HCT116 (cell line): ENCODE results near the gene GFM2. TPM values are rescaled to one million over a fixed set of nuclear protein-coding genes. Genes with fewer than 3 reads are reported as not detected.

Experiments used
- ATAC-seq: fragments of 200-7000 bp; cut with Tn5 transposase; 2 replicates; pipeline ENCODE4 v1.9.1; 2020; ENCODE audit warnings: mild to moderate bottlenecking, moderate library complexity
- BruUV-seq: library from RNA; stranded (reverse); fragments of 400-500 nt; replicated peaks from 2 replicates; lab custom pipeline; 2021; lab: Mats Ljungman, UMichigan
- CTCF ChIA-PET: fragments of 300-600 bp; sonication (Branson Sonifier 250); formaldehyde crosslinking; loops from one replicate; lab custom pipeline; 2021; ENCODE audit warnings: antibody characterized with exemption; lab: Charles Lee
- POLR2A ChIA-PET: fragments of 300-600, 350-600 bp; sonication (Branson Sonifier 250); formaldehyde crosslinking; loops from one replicate; lab custom pipeline; 2021; ENCODE audit warnings: antibody characterized with exemption; lab: Charles Lee
- RAD21 ChIA-PET, 2 experiments: fragments of 300-600 bp; sonication (Branson Sonifier 250); formaldehyde crosslinking; loops; one replicate each; lab custom pipeline; 2023; ENCODE audit warnings: low total read pairs in 2 of 2; ENCODE audit not compliant: uncharacterized antibody in 2 of 2, unreplicated experiment in 2 of 2, low non-redundant PET in 1 of 2; lab: Charles Lee
- DNase-seq: peaks from one replicate; pipeline ENCODE4 v3.0.0-alpha.2; 2010; ENCODE audit warnings: low read depth, low spot score
- H2AFZ ChIP-seq: fragments of 200-600 bp; shearing (Covaris generic), sonication (generic); 2 replicates; pipeline ENCODE4 v1.6.1; 2017; ENCODE audit warnings: low read depth, mixed run types, mixed read lengths, antibody characterized with exemption, low read length; ENCODE audit not compliant: poor library complexity, severe bottlenecking
- H3K27ac ChIP-seq: 2 replicates; pipeline ENCODE4 v1.5.1; 2012; ENCODE audit warnings: low read depth, low read length
- H3K27me3 ChIP-seq: fragments of 200-600 bp; sonication (generic); 2 replicates; pipeline ENCODE4 v1.6.1; 2016; ENCODE audit warnings: mixed run types, low read length, mixed read lengths; ENCODE audit not compliant: insufficient read depth
- H3K36me3 ChIP-seq, 2 experiments: fragments of 200-500 bp in 1 of 2; fragments of 200-600 bp in 1 of 2; sonication (Bioruptor generic) in 1 of 2; sonication (generic) in 1 of 2; 2 replicates each; pipeline versions ENCODE4 v1.5.1 to v1.6.1; 2014 to 2016; ENCODE audit warnings: low read length in 2 of 2, inconsistent platforms in 1 of 2, mixed read lengths in 1 of 2, mixed run types in 1 of 2; ENCODE audit not compliant: insufficient read depth in 2 of 2, control insufficient read depth in 1 of 2
- H3K4me1 ChIP-seq, 2 experiments: fragments of 200-600 bp in 1 of 2; sonication (generic) in 1 of 2; 2 replicates each; pipeline versions ENCODE4 v1.5.1 to v1.6.1; 2012 to 2017; ENCODE audit warnings: low read length in 2 of 2, inconsistent platforms in 1 of 2, mild to moderate bottlenecking in 1 of 2, mixed read lengths in 1 of 2, mixed run types in 1 of 2, moderate library complexity in 1 of 2; ENCODE audit not compliant: insufficient read depth in 2 of 2, control insufficient read depth in 1 of 2
- H3K4me2 ChIP-seq: fragments of 200-600 bp; sonication (generic); 2 replicates; pipeline ENCODE4 v1.6.1; 2017; ENCODE audit warnings: mixed run types, low read length, mixed read lengths
- H3K4me3 ChIP-seq, 2 experiments: fragments of 200-600 bp in 1 of 2; sonication (generic) in 1 of 2; replicated peaks in 1 of 2; 2 replicates each; pipeline ENCODE4 v1.5.1; 2011 to 2016; ENCODE audit warnings: low read length in 2 of 2, control low read depth in 1 of 2, low read depth in 1 of 2, mild to moderate bottlenecking in 1 of 2, mixed read lengths in 1 of 2, mixed run types in 1 of 2
- H3K79me2 ChIP-seq: fragments of 200-600 bp; sonication (generic); 2 replicates; pipeline ENCODE4 v1.6.1; 2017; ENCODE audit warnings: mild to moderate bottlenecking, mixed run types, low read length, moderate library complexity, mixed read lengths; ENCODE audit not compliant: insufficient read depth
- H3K9ac ChIP-seq: fragments of 200-600 bp; sonication (generic); 2 replicates; pipeline ENCODE4 v1.6.1; 2016; ENCODE audit warnings: low read length, mixed read lengths
- H3K9me2 ChIP-seq: fragments of 200-600 bp; sonication (generic), shearing (Covaris generic); 2 replicates; pipeline ENCODE4 v1.6.1; 2017; ENCODE audit warnings: mixed run types, mild to moderate bottlenecking, moderate library complexity; ENCODE audit not compliant: insufficient read depth
- H3K9me3 ChIP-seq, 2 experiments: fragments of 200-500 bp in 1 of 2; fragments of 200-600 bp in 1 of 2; sonication (Bioruptor generic) in 1 of 2; sonication (generic) in 1 of 2; 2 replicates each; pipeline ENCODE4 v1.6.1; 2014 to 2017; ENCODE audit warnings: low read length in 2 of 2, mixed read lengths in 2 of 2, inconsistent platforms in 1 of 2, low read depth in 1 of 2, mild to moderate bottlenecking in 1 of 2, mixed run types in 1 of 2, moderate library complexity in 1 of 2; ENCODE audit not compliant: control insufficient read depth in 1 of 2, insufficient read depth in 1 of 2
- H4K20me1 ChIP-seq: fragments of 200-600 bp; sonication (generic), shearing (Covaris generic); 2 replicates; pipeline ENCODE4 v1.6.1; 2017; ENCODE audit warnings: mixed run types, mild to moderate bottlenecking, moderate library complexity; ENCODE audit not compliant: insufficient read depth
- CTCF ChIP-seq, 3 experiments: fragments of 200-600 bp in 1 of 3; sonication (generic) in 1 of 3; IDR thresholded peaks in 2 of 3; conservative IDR thresholded peaks in 1 of 3; 2 replicates each; pipeline ENCODE4 v1.5.1; 2012 to 2017; ENCODE audit warnings: low read depth in 2 of 3, low read length in 2 of 3, antibody characterized with exemption in 1 of 3, borderline replicate concordance in 1 of 3, control low read depth in 1 of 3, mild to moderate bottlenecking in 1 of 3, mixed read lengths in 1 of 3, mixed run types in 1 of 3, moderate library complexity in 1 of 3; ENCODE audit not compliant: insufficient read depth in 1 of 3
- RAD21 ChIP-seq: IDR thresholded peaks from 2 replicates; pipeline ENCODE4 v1.6.1; 2012; ENCODE audit warnings: low read depth, mild to moderate bottlenecking
- SIN3A ChIP-seq: IDR thresholded peaks from 2 replicates; pipeline ENCODE4 v1.6.1; 2012; ENCODE audit warnings: low read depth
- SP1 ChIP-seq: IDR thresholded peaks from 2 replicates; pipeline ENCODE4 v1.6.1; 2012; ENCODE audit warnings: low read depth
- YY1 ChIP-seq: IDR thresholded peaks from 2 replicates; pipeline ENCODE4 v1.6.1; 2011; ENCODE audit warnings: low read length, low read depth, moderate library complexity, mild to moderate bottlenecking; ENCODE audit not compliant: insufficient replicate concordance; ENCODE audit errors: extremely low read depth
- intact Hi-C: fragments of 100-400 bp; cut with micrococcal nuclease; formaldehyde crosslinking; loops from 2 replicates; pipeline ENCODE4 v1.10.0; 2022
- total RNA-seq: library from RNA; stranded (reverse); gene quantifications from one replicate; pipeline ENCODE4 v1.2.1, GENCODE V29; 2021; ENCODE audit not compliant: unreplicated experiment

The GFM2 gene
- total RNA-seq, 1 experiment from 2014 or later, result 25.0 TPM

- CTCF ChIA-PET, result no interaction called here
- no peaks in the 10 kb centered on the region for H3K9me2 ChIP-seq
- H3K4me2 ChIP-seq, result peak overlapping the region; percentile 81
- no peaks in the 10 kb centered on the region for H3K27me3 ChIP-seq
- TSS peak; percentile 76 for BruUV-seq
- intact Hi-C loops, result no loop called here
- DNase-seq (peak; percentile 28), ATAC-seq (peak; percentile 52)
- H3K27ac ChIP-seq, result peak overlapping the region; percentile 70
- no peak overlapping the region for H2AFZ ChIP-seq
- H3K36me3 ChIP-seq, result peaks cover 11 to 22% of the 10 kb centered on the region in 2 experiments; a peak in 3 of 4 replicates
- TF ChIP-seq YY1 (peak; percentile 20), SIN3A (no peak)
- no peaks in the 10 kb centered on the region for H3K9me3 ChIP-seq
- no peaks in the 10 kb centered on the region for H4K20me1 ChIP-seq
- peak overlapping the region; percentile 82 for H3K9ac ChIP-seq
- POLR2A ChIA-PET, result interaction anchor here (1.2 kb wide), 1 partner anchor 32 kb away, joined by 3 read pairs; no protein-coding TSS in a partner anchor
- RAD21 ChIA-PET, result no interaction called here
- peaks cover 71% of the 10 kb centered on the region for H3K79me2 ChIP-seq
- peaks cover 21 to 33% of the 10 kb centered on the region in 2 experiments; a peak in 3 of 4 replicates for H3K4me1 ChIP-seq
- H3K4me3 ChIP-seq, result peak overlapping the region; percentile 86 to 99
Observed at GRCh38 chr5:74767579-74767913, 629 bp upstream of the GFM2 start.

- Histone ChIP-seq H4K20me1 (no peaks in the 10 kb centered on the region), H3K4me2 (peak overlapping the region; percentile 81), H3K27ac (peak overlapping the region; percentile 70), H2AFZ (peak overlapping the region; percentile 91), H3K9me2 (no peaks in the 10 kb centered on the region), H3K9ac (peak overlapping the region; percentile 82), H3K4me1 (peaks cover 24 to 44% of the 10 kb centered on the region in 2 experiments; a peak in 3 of 4 replicates), H3K27me3 (no peaks in the 10 kb centered on the region), H3K79me2 (peaks cover 75% of the 10 kb centered on the region), H3K9me3 (no peaks in the 10 kb centered on the region), H3K4me3 (peak overlapping the region; percentile 86 to 99), H3K36me3 (peaks cover 11 to 19% of the 10 kb centered on the region in 2 experiments; a peak in 3 of 4 replicates)
- peak; percentile 41 for DNase-seq
- CTCF ChIA-PET, result interaction anchor here (0.5 to 0.9 kb wide), 3 partner anchors 13 to 51 kb away, joined by 3 read pairs; no protein-coding TSS in a partner anchor
- ATAC-seq, result peak; percentile 60
- peak; percentile 44; the same call in 1 of the 2 replicates for TF ChIP-seq RAD21
- peak; percentile 30 to 69 (median 42); a peak in 5 of 6 replicates for TF ChIP-seq CTCF (IDR thresholded peaks at IDR 0.05 in 2 of 3, conservative IDR thresholded peaks at IDR 0.05 in 1 of 3; ENCODE audit: borderline replicate concordance in 1 of 3, insufficient read depth in 1 of 3, low read depth in 2 of 3, low read length in 2 of 3)
- TF ChIP-seq SP1, result no peak
- POLR2A ChIA-PET, result interaction anchor here (1.2 kb wide), 1 partner anchor 33 kb away, joined by 3 read pairs; no protein-coding TSS in a partner anchor
- intact Hi-C loops, result loop anchor here (1.0 kb wide), 1 partner anchor 137 kb away; no protein-coding TSS in a partner anchor
- RAD21 ChIA-PET, result no interaction called here
- BruUV-seq, result TSS peak; percentile 69
Observed at GRCh38 chr5:74766418-74766848, 484 bp downstream of the GFM2 start.
